KOPT-K1 (cell line): ENCODE data around the gene EBP.

Experiments
- H3K27ac ChIP-seq: fragments of 200-600 bp; sonication (generic); 2 replicates; pipeline ENCODE4 v1.5.1; 2016; ENCODE audit warnings: antibody characterized with exemption, mild to moderate bottlenecking, low read depth, low read length; ENCODE audit not compliant: poor library complexity, severe bottlenecking
- H3K36me3 ChIP-seq: fragments of 200-600 bp; sonication (generic); 2 replicates; pipeline ENCODE4 v1.5.1; 2017; ENCODE audit warnings: antibody characterized with exemption, mild to moderate bottlenecking, low read length, moderate library complexity; ENCODE audit not compliant: insufficient read depth
- H3K9me3 ChIP-seq: fragments of 200-600 bp; sonication (generic); 2 replicates; pipeline ENCODE4 v1.5.1; 2017; ENCODE audit warnings: antibody characterized with exemption, low read length, mild to moderate bottlenecking; ENCODE audit not compliant: insufficient read depth, poor library complexity, severe bottlenecking

The EBP gene

DNA sequence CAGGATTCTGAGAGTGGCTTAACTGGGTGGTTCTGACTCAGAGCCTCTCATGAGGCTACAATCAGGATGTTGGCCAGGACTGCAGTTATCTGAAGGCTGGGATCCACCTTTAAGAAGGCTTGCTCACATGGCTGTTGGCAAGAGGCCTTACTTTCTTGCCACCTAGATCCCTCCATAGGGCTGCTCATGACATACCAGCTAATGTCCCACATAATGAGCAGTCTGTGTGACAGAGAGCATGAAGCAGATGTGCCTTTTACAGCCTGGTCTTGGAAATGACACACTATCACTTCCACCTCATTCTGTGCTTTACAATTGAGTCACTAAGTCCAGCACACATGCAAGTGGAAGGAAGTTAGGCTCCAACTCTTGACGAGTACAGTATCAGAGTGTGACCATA lies 48.4 kb downstream of the EBP start:
- peaks cover 2% of the 10 kb centered on the region; the same call in 1 of the 2 replicates for H3K36me3 ChIP-seq
- no peaks in the 10 kb centered on the region for H3K9me3 ChIP-seq
- H3K27ac ChIP-seq = no peak overlapping the region

GRCh38 chrX:48573690-48574269 lies 52.2 kb downstream of the EBP start:
- H3K9me3 ChIP-seq = no peaks in the 10 kb centered on the region
- peak overlapping the region; percentile 98 for H3K27ac ChIP-seq
- H3K36me3 ChIP-seq = peaks cover 40% of the 10 kb centered on the region

DNA sequence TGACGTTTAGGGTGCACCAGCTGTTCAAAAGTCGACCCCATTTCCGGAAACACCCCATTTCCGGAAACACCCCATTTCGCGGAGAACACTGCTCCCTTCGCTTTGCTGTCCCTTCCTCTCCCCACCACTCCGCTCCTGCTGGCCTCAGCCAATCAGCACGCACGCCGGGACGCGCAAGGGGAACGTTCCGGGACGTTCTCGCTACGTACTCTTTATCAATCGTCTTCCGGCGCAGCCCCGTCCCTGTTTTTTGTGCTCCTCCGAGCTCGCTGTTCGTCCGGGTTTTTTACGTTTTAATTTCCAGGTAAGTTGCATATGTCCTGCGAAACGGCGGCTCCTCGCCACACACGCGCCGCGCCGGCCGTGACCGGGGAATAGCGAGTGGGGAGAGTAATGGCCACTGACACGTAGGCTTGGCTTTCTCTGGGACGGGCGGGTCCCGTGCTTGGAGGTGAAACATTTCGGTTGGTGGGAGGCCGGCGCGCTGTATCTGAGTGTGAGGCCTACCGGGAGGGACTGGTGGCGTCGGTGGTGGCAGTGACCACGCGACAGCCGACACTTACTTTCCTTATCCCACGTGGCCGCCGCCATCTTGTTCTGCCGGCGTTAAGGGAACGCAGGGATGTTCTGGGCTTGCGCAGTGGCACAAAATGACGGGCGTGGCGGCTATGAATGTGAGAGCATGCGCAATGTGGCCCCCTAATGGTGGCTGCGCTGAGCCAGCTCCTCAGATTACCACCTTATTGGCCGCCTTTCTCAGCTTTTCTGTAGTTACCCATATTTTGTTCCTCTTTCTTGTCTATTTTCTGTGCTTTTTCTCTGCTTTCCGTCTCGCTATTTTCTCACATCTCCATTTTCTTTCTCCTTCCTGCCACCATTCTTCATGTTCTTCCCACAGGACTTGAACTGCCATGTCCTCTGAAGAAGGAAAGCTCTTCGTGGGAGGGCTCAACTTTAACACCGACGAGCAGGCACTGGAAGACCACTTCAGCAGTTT lies 53.0 kb downstream of the EBP start, which contains the start of gene RBM3:
Gene RBM3 (plus strand): TSS at position 215 of the 997 bp plus-strand sequence. CDS start 697 bp downstream, at position 912.
- H3K36me3 ChIP-seq = peaks cover 48% of the 10 kb centered on the region
- peak within 1 kb of the TSS; percentile 98 for H3K27ac ChIP-seq
- H3K9me3 ChIP-seq = no peaks in the 10 kb centered on the region

- Histone ChIP-seq H3K27ac (peak overlapping the region; percentile 98), H3K9me3 (no peaks in the 10 kb centered on the region), H3K36me3 (peaks cover 54% of the 10 kb centered on the region)
These were observed 54.0 kb downstream of the EBP start for GRCh38 chrX:48575642-48576041.

DNA sequence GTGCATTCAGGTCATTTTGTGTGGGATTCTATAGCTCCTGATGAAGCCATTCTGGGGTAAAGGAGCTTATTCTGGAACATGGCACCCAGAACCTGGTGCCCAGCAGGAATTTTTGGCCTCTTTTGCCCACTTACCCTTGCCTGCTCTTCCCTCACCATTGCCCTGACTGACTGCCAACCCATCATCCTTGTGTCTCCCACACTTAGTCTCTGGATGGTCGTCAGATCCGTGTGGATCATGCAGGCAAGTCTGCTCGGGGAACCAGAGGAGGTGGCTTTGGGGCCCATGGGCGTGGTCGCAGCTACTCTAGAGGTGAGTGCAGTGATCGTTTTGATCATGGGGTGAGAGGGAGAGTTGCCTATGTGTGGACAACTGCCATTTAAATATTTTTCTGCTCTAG lies 54.5 kb downstream of the EBP start:
- Histone ChIP-seq H3K27ac (peak overlapping the region; percentile 98), H3K36me3 (peaks cover 54% of the 10 kb centered on the region), H3K9me3 (no peaks in the 10 kb centered on the region)
